ENCODE data around the gene MISP3. TPM values are rescaled to one million over a fixed set of nuclear protein-coding genes. Genes with fewer than 3 reads are reported as not detected.

Gene MISP3
- total and polyA plus RNA-seq, 2 of the 8 experiments (the other 6 are each of a cell fraction or from before 2014, with no cell fraction given), result 0.74 to 1.4 TPM

DNA sequence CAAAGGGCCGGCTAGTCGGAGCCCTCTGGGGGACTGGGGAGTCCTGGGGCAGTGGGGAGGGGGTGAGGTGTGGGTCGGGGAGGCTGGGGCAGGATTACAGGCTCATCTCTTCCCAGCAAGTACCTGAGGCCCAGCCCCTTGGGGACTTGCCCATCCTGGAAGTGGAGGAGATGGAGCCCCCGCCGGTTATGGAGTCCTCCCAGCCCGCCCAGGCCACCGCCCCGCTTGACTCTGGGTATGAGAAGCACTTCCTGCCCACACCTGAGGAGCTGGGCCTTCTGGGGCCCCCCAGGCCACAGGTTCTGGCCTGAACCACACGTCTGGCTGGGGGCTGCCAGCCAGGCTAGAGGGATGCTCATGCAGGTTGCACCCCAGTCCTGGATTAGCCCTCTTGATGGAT, 20.6 kb upstream of the MISP3 start:
- H2BK15ac ChIP-seq (ENCODE audit: low read length), result no peak overlapping the region
- no peak overlapping the region for H4K91ac ChIP-seq (replicated peaks; ENCODE audit: insufficient read length, low read length)
- H2BK120ac ChIP-seq (replicated peaks; ENCODE audit: low read depth, low read length), result no peak overlapping the region
- no peak overlapping the region for H2AFZ ChIP-seq (ENCODE audit: low read length)
- no peaks in the 10 kb centered on the region for H3K79me2 ChIP-seq (ENCODE audit: control insufficient read depth in 1 of 2, insufficient read depth in 2 of 2, low read length in 2 of 2)
- no peaks in the 10 kb centered on the region for H4K20me1 ChIP-seq (replicated peaks in 1 of 2; ENCODE audit: control insufficient read depth in 1 of 2, insufficient read depth in 2 of 2, low read length in 2 of 2)
- DNase-seq (ENCODE audit: low read depth in 1 of 2, low spot score in 2 of 2) (no peak), FAIRE-seq (no peak)
- peaks cover 0 to 2% (median 0%) of the 10 kb centered on the region in 4 experiments; a peak in 1 of 7 replicates for H3K27me3 ChIP-seq (replicated peaks in 1 of 4; ENCODE audit: control insufficient read depth in 3 of 4, extremely low read depth in 1 of 4, insufficient read depth in 3 of 4, low read length in 3 of 4)
- H4K8ac ChIP-seq (ENCODE audit: extremely low read depth, insufficient read depth, low read length), result no peak overlapping the region
- no peaks in the 10 kb centered on the region for H3K36me3 ChIP-seq (ENCODE audit: control insufficient read depth in 2 of 4, insufficient read depth in 4 of 4, low read length in 3 of 4)
- H3K4me3 ChIP-seq (ENCODE audit: extremely low read depth in 1 of 4, insufficient read depth in 2 of 4, low read depth in 3 of 4, low read length in 4 of 4), result no peak overlapping the region
- H3K56ac ChIP-seq (replicated peaks; ENCODE audit: insufficient read length, low read depth, low read length), result no peak overlapping the region
- H3K27ac ChIP-seq (ENCODE audit: low read depth, low read length), result no peak overlapping the region
- H3K4me2 ChIP-seq (ENCODE audit: insufficient read depth in 1 of 2, low read depth in 2 of 2, low read length in 2 of 2), result no peak overlapping the region
- H3K14ac ChIP-seq (ENCODE audit: insufficient read length), result no peak overlapping the region
- no peak overlapping the region for H2AK5ac ChIP-seq (ENCODE audit: low read depth, low read length)
- H3K9me3 ChIP-seq (ENCODE audit: insufficient read depth in 2 of 2, low read depth in 1 of 2, low read length in 1 of 2), result no peaks in the 10 kb centered on the region; a peak in 1 of 4 replicates
- H3K4me1 ChIP-seq (replicated peaks in 1 of 4; ENCODE audit: control insufficient read depth in 3 of 4, insufficient read depth in 4 of 4, low read length in 3 of 4), result peaks cover 0 to 3% (median under 1%) of the 10 kb centered on the region in 4 experiments; a peak in 2 of 7 replicates
- H3K18ac ChIP-seq (ENCODE audit: extremely low read depth, low read length), result no peak overlapping the region
- no peak overlapping the region for H2BK12ac ChIP-seq (ENCODE audit: low read depth, low read length)
- ChIA-PET CTCF (ENCODE audit: partially characterized antibody) (interaction anchor here (0.9 to 9.9 kb wide), 8 partner anchors 9 to 173 kb away, joined by 3 to 77 read pairs (median 6); partner anchors contain the start of genes IL27RA, MISP3 and PALM3), POLR2A (ENCODE audit: partially characterized antibody) (interaction anchor here (0.9 kb wide), 1 partner anchor 85 kb away, joined by 3 read pairs; the partner anchor contains the start of gene ASF1B)
- H3K23ac ChIP-seq (ENCODE audit: insufficient read length), result no peak overlapping the region
- H2BK20ac ChIP-seq (ENCODE audit: low read length), result no peak overlapping the region
- no peak overlapping the region for H3K4ac ChIP-seq (replicated peaks; ENCODE audit: insufficient read length, low read depth, low read length)
- H4K5ac ChIP-seq (ENCODE audit: insufficient read length, low read depth, low read length), result no peak overlapping the region
- no peak for TF ChIP-seq SP4 (IDR thresholded peaks at IDR 0.05; ENCODE audit: low read length)
- no peak for TF ChIP-seq NRF1 (IDR thresholded peaks at IDR 0.05; ENCODE audit: low read depth, low read length)
- no peak for TF ChIP-seq SRF (IDR thresholded peaks at IDR 0.05; ENCODE audit: low read depth, low read length)
- no peak for TF ChIP-seq EP300 (IDR thresholded peaks at IDR 0.05; ENCODE audit: borderline replicate concordance in 1 of 2, low read depth in 2 of 2, low read length in 2 of 2)
- no peak overlapping the region for H2BK5ac ChIP-seq (ENCODE audit: low read depth, low read length)
- WGBS, 2 experiments (ENCODE audit: extremely low coverage in 1 of 2, insufficient coverage in 1 of 2, insufficient read length in 1 of 2, insufficient replicate concordance in 2 of 2, low coverage in 1 of 2, low lambda C conversion rate in 2 of 2, missing lambda C conversion rate in 1 of 2), result 93% methylated on average over 6 of the region's 9 CpGs; no CpG with 5 or more reads in 1 of the 2 experiments
- no peak overlapping the region for H3K9ac ChIP-seq (replicated peaks in 1 of 4; ENCODE audit: extremely low read depth in 1 of 4, low read depth in 3 of 4, low read length in 3 of 4)
- peaks cover 2% of the 10 kb centered on the region; the same call in 1 of the 2 replicates for H3K23me2 ChIP-seq (ENCODE audit: low read depth, low read length)
- H3K79me1 ChIP-seq (ENCODE audit: low read depth, low read length), result no peaks in the 10 kb centered on the region
